ENCODE data around the gene VPS29. TPM values are rescaled to one million over a fixed set of nuclear protein-coding genes. Genes with fewer than 3 reads are reported as not detected.

The VPS29 gene
- total and polyA plus RNA-seq, 9 of the 15 experiments (the other 6 are each of a cell fraction or from before 2014, with no cell fraction given): 85.8 to 638 (median 272) TPM

DNA sequence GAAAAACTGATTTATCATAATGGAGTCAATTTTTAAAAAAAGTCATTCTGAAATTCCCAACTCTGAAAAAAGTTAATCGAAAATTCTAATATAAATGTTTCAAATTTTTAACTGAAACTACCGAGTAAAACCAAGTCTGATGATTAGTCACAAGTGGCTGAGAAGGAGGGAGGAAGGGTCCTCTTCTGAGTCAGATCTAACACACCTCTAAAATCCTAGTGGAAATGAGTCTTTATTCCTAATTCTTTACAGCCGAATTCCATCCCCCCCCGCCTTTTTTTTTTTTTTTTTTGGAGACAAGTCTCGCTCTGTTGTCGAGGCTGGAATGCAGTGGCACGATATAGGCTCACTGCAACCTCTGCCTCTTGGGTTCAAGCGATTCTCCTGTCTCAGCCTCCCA is 38.1 kb upstream of the VPS29 start:
- Histone ChIP-seq H3K27me3 (ENCODE audit: control insufficient read depth in 2 of 2, insufficient read depth in 2 of 2, low read length in 2 of 2) (no peaks in the 10 kb centered on the region), H3K9me1 (ENCODE audit: control insufficient read depth, insufficient read depth, low read length) (no peaks in the 10 kb centered on the region), H3K9me3 (replicated peaks; ENCODE audit: control insufficient read depth, insufficient read depth, low read depth, low read length) (no peaks in the 10 kb centered on the region), H3K4me1 (replicated peaks in 1 of 2; ENCODE audit: control insufficient read depth in 2 of 2, insufficient read depth in 2 of 2, low read length in 2 of 2) (peaks cover 2 to 4% of the 10 kb centered on the region in 2 experiments; a peak in 2 of 5 replicates), H3K79me2 (ENCODE audit: control insufficient read depth, insufficient read depth, low read length) (peaks cover 5% of the 10 kb centered on the region; the same call in 2 of the 3 replicates), H3K4me2 (ENCODE audit: insufficient read depth, low read length) (no peak overlapping the region), H4K20me1 (replicated peaks; ENCODE audit: control insufficient read depth, insufficient read depth, low read length) (no peaks in the 10 kb centered on the region), H3K4me3 (no peak overlapping the region), H3K27ac (ENCODE audit: extremely low read depth, low read depth, low read length) (no peak overlapping the region), H3K9ac (ENCODE audit: insufficient read depth in 1 of 2, low read depth in 2 of 2, low read length in 2 of 2) (no peak overlapping the region), H3K36me3 (ENCODE audit: control insufficient read depth, insufficient read depth, low read length) (peaks cover 79% of the 10 kb centered on the region), H2AFZ (ENCODE audit: low read depth, low read length) (no peak overlapping the region)
- WGBS (ENCODE audit: insufficient coverage, low coverage, missing lambda C conversion rate): 93% methylated on average over 4 of the region's 8 CpGs
- FAIRE-seq (no peak), DNase-seq (ENCODE audit: extremely low read depth in 1 of 4, low spot score in 3 of 4) (no peak), ATAC-seq (no peak)
- TF ChIP-seq PRMT5 (CRISPR knock-in tag; IDR thresholded peaks at IDR 0.05) (no peak), ZNF212 (CRISPR knock-in tag; IDR thresholded peaks at IDR 0.05) (no peak)
- ChIA-PET POLR2A (interaction anchor here (0.7 to 1.1 kb wide), 3 partner anchors 12 to 39 kb away, joined by 3 to 4 read pairs (median 3); no protein-coding TSS in a partner anchor), CTCF (ENCODE audit: low intra/inter-chr PET ratio) (no interaction called here)
- intact Hi-C loops (cut with micrococcal nuclease) (no loop called here), in situ Hi-C loops (cut with MboI) (no loop called here)
- no TSS peak for BruUV-seq (replicated peaks)

DNA sequence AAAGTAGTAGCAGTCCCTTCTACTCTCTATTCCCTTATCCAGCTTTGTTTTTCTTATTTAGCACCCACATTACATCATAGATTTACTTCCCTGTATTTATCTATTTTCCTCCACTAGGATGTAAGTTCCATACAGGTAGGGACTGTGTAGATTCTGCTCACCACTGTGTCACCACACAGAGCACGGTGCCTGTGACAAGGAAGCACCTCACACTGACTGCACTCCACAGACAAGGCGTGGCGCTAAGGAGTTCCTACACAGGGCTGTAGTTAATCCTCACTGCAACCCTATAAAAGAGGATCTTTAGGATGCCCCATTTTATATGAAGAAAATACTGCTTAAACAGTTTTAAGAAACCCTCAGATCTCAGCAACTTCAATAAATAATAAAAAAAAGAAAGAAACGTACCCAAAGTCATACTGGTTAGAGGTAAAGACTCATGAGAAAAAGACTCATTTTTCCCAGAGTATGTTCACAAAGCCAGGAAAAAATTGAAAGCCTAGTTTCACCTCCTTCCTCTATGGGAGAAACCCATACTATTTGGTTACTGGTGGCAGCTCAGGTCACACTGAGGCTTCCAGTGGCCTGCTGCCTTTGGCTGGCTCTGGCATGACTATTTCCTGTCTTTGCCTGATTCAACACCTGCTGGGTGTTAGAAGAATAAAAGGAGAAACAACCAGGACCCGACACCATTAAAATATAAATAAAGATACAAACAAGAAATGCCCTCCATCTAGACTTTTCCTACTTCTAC is 37.1 kb upstream of the VPS29 start:
- Histone ChIP-seq H3K9me1 (ENCODE audit: control insufficient read depth, insufficient read depth, low read length) (no peaks in the 10 kb centered on the region), H3K9me3 (replicated peaks; ENCODE audit: control insufficient read depth, insufficient read depth, low read depth, low read length) (no peaks in the 10 kb centered on the region), H3K4me3 (no peak overlapping the region), H3K79me2 (ENCODE audit: control insufficient read depth, insufficient read depth, low read length) (peaks cover 5% of the 10 kb centered on the region; the same call in 2 of the 3 replicates), H2AFZ (ENCODE audit: low read depth, low read length) (no peak overlapping the region), H3K36me3 (ENCODE audit: control insufficient read depth, insufficient read depth, low read length) (peaks cover 80% of the 10 kb centered on the region), H3K4me1 (replicated peaks in 1 of 2; ENCODE audit: control insufficient read depth in 2 of 2, insufficient read depth in 2 of 2, low read length in 2 of 2) (peaks cover 2 to 4% of the 10 kb centered on the region in 2 experiments; a peak in 2 of 5 replicates), H3K9ac (ENCODE audit: insufficient read depth in 1 of 2, low read depth in 2 of 2, low read length in 2 of 2) (no peak overlapping the region), H3K27me3 (ENCODE audit: control insufficient read depth in 2 of 2, insufficient read depth in 2 of 2, low read length in 2 of 2) (no peaks in the 10 kb centered on the region), H4K20me1 (replicated peaks; ENCODE audit: control insufficient read depth, insufficient read depth, low read length) (no peaks in the 10 kb centered on the region), H3K4me2 (ENCODE audit: insufficient read depth, low read length) (no peak overlapping the region), H3K27ac (ENCODE audit: extremely low read depth, low read depth, low read length) (no peak overlapping the region)
- WGBS (ENCODE audit: insufficient coverage, low coverage, missing lambda C conversion rate): 97% methylated on average over 5 of the region's 5 CpGs
- no TSS peak for BruUV-seq (replicated peaks)
- DNase-seq (ENCODE audit: extremely low read depth in 1 of 4, low spot score in 3 of 4): no peak
- in situ Hi-C loops (cut with MboI) (no loop called here), intact Hi-C loops (cut with micrococcal nuclease) (no loop called here)
- POLR2A ChIA-PET: interaction anchor here (0.5 to 1.1 kb wide), 5 partner anchors 11 to 1013 kb away, joined by 3 to 4 read pairs (median 3); no protein-coding TSS in a partner anchor
- ATAC-seq: no peak
- CTCF ChIA-PET (ENCODE audit: low intra/inter-chr PET ratio): no interaction called here
- FAIRE-seq: no peak
- TF ChIP-seq BDP1 (IDR thresholded peaks at IDR 0.05; ENCODE audit: insufficient read depth, insufficient read length) (no peak), THRAP3 (IDR thresholded peaks at IDR 0.05; ENCODE audit: borderline replicate concordance) (no peak), COPS2 (conservative IDR thresholded peaks at IDR 0.05) (no peak), HLTF (IDR thresholded peaks at IDR 0.05) (no peak), LEF1 (IDR thresholded peaks at IDR 0.05) (no peak), ZNF174 (CRISPR knock-in tag; IDR thresholded peaks at IDR 0.05) (no peak), HDAC3 (IDR thresholded peaks at IDR 0.05; ENCODE audit: borderline replicate concordance, partially characterized antibody) (no peak), SMAD2 (IDR thresholded peaks at IDR 0.05; ENCODE audit: low read depth, low read length) (no peak), ZNF75A (CRISPR knock-in tag; IDR thresholded peaks at IDR 0.05) (no peak), TARDBP (IDR thresholded peaks at IDR 0.05) (no peak), FOXK2 (conservative IDR thresholded peaks at IDR 0.05 in 1 of 2, IDR thresholded peaks at IDR 0.05 in 1 of 2; ENCODE audit: low read depth in 2 of 2) (no peak)
- TF ChIP-seq, protein P1, sequence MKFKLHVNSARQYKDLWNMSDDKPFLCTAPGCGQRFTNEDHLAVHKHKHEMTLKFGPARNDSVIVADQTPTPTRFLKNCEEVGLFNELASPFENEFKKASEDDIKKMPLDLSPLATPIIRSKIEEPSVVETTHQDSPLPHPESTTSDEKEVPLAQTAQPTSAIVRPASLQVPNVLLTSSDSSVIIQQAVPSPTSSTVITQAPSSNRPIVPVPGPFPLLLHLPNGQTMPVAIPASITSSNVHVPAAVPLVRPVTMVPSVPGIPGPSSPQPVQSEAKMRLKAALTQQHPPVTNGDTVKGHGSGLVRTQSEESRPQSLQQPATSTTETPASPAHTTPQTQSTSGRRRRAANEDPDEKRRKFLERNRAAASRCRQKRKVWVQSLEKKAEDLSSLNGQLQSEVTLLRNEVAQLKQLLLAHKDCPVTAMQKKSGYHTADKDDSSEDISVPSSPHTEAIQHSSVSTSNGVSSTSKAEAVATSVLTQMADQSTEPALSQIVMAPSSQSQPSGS (CRISPR knock-in tag; IDR thresholded peaks at IDR 0.05): no peak
- TF ChIP-seq, protein P2, sequence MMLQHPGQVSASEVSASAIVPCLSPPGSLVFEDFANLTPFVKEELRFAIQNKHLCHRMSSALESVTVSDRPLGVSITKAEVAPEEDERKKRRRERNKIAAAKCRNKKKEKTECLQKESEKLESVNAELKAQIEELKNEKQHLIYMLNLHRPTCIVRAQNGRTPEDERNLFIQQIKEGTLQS (IDR thresholded peaks at IDR 0.05): no peak
- TF ChIP-seq, protein P2 (CRISPR knock-in tag; conservative IDR thresholded peaks at IDR 0.05): no peak

Data from K562 (cell line).